Amygdala (tissue), 56 donors: ENCODE data around the gene RASSF5.
A peak's percentile ranks its signal among the peaks of the same experiment; 100 is the strongest.
"Not testable (repeated sequence)": the region's sequence is repeated elsewhere in the genome, so short reads cannot be mapped to it uniquely, and the experiment has no call there.

ENCODE experiments used
- DNase-seq, 56 donors: peaks; one replicate each; lab custom pipeline; 2025; lab: John Stamatoyannopoulos, UW

Gene RASSF5

DNA sequence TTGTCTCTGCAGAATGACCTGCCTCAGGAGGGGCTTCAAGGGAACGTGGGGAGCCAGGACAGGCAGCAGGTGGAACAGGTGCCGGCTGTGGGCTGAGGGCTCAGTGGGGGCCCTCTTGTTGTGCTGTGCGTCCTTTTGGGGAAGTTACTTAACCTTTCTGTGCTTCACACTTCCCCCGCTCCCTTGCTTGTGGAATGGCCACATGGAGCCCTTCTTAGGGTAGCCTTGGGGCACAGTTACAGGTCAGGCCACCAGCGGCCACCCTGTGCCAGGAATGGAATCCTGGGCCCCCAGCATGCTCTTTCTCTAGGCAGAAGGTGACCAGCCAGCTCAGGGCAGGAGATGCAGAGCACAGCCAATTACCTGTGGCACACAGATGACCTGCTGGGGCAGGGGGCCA, 34.4 kb upstream of the RASSF5 start:
- no peak for DNase-seq

GRCh38 chr1:206476058-206476457, 31.3 kb upstream of the RASSF5 start:
- no peak for DNase-seq

DNA sequence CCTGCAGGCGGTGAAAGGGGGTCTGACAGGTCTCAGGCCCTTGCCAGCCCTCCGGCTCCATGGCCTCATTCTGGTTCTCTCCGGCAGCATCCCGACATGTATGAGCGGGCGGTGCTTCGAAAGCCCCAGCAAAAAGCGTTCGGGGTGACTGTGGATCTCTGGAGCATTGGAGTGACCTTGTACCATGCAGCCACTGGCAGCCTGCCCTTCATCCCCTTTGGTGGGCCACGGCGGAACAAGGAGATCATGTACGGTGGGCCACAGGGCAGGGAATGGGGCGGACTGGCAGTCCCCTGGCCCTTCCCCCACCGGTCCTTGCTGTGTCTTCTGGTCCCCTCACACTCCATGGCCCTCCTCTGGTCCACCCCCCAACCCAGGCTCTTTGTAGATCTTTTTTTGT, 30.7 kb upstream of the RASSF5 start:
- DNase-seq: no peak

- DNase-seq: no peak
These were observed 30.2 kb upstream of the RASSF5 start for GRCh38 chr1:206477110-206477509.

DNA sequence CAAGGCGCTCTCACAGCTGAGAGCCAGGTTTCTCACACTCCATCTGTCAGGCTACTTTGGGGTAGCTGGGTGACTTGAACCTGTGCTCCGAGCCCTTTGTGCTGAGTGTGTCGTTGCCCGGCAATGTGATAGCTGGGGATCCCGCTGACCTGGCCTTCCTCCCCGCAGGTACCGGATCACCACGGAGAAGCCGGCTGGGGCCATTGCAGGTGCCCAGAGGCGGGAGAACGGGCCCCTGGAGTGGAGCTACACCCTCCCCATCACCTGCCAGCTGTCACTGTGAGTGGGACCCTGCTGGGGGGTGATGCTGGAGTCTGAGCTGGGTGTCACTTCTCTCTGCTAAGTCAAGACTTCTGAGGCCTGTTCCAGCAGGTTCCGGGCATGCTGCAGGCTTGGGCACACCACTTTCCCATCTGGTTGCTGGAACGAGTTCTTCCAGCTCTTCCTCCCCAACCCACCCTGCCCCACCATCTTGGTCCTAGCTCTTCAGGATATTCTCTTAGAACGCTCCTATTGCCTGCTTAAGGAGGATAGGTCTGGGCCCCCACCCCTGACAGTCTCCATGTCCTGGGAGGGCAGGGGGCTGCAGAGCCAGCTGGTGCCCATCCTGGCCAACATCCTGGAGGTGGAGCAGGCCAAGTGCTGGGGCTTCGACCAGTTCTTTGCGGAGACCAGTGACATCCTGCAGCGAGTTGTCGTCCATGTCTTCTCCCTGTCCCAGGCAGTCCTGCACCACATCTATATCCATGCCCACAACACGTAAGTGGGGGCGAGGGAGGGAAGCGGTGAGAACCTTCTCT, 29.6 kb upstream of the RASSF5 start:
- DNase-seq: no peak

DNA sequence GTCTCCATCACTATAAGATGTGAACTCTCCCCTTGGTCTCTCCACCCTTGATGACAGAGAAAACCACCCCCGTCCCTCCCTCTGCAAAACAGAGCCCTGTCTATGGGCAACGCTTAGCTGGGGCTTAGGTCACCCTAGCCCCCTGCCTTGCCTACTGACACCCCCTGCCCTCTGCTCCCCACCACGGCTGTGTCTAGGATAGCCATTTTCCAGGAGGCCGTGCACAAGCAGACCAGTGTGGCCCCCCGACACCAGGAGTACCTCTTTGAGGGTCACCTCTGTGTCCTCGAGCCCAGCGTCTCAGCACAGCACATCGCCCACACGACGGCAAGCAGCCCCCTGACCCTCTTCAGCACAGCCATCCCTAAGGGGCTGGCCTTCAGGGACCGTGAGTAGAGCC, 28.6 kb upstream of the RASSF5 start:
- DNase-seq: no peak

DNA sequence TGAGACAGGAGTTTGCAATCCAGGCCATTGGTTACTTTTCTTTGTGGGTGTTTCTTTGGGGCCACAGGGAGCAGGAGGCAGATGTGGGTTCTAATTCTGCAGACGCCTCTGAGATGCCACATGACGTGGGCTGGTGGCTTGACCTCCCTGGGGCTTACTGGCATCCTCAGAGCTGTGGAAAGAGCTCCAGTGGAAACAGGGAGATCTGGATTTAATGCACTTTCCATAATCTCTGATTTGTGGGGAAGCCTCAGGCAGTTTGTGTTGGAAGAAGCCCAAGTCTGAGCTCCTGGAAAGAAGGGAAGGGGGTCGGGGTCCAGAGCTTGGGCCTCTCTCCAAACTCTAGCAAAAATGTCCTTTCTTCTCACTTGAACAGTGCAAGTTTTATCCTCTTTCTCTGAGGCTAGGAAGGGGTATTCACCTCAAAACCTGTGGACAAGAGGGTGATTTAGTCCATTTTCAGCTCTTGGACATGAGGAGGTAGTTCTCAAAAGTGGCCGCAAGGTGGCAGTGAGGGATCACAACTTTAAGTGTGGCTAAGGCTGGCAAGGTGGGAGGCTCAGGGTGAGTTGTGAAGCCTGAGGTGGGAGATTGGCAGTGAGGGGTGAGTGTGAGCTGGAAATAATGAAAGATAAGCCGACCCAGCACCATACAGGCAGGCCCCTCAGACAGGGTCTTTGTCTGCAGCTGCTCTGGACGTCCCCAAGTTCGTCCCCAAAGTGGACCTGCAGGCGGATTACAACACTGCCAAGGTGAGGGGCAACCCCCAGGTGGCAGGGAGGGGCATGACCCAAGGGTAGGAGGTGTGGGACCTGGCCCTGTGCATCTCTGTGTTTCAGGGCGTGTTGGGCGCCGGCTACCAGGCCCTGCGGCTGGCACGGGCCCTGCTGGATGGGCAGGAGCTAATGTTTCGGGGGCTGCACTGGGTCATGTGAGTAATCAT, 27.9 kb upstream of the RASSF5 start:
- peak in 27 of 56 donors; percentile 11 to 81 (median 35) for DNase-seq

- DNase-seq: no peak
These were observed 27.1 kb upstream of the RASSF5 start for GRCh38 chr1:206480211-206480610.

- no peak for DNase-seq
These were observed 24.7 kb upstream of the RASSF5 start for GRCh38 chr1:206482611-206483010.

DNA sequence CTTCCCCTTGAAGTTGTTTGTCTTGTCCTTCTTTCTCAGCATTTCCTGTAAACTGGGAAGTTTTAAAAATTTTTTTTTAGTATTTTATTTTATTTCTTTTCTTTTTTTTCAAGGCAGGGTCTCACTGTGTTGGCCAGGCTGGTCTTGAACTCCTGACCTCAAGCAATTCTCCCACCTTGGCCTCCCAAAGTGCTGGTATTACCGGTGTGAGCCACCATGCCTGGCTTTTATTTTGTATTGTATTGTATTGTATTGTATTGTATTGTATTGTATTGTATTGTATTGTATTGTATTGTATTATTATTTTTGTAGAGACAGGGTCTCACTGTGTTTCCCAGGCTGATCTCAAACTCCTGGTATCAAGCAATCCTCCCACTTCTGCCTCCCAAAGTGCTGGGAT, 23.5 kb upstream of the RASSF5 start:
- DNase-seq: not testable (repeated sequence)

- DNase-seq: no peak
These were observed 22.4 kb upstream of the RASSF5 start for GRCh38 chr1:206484901-206485300.

DNA sequence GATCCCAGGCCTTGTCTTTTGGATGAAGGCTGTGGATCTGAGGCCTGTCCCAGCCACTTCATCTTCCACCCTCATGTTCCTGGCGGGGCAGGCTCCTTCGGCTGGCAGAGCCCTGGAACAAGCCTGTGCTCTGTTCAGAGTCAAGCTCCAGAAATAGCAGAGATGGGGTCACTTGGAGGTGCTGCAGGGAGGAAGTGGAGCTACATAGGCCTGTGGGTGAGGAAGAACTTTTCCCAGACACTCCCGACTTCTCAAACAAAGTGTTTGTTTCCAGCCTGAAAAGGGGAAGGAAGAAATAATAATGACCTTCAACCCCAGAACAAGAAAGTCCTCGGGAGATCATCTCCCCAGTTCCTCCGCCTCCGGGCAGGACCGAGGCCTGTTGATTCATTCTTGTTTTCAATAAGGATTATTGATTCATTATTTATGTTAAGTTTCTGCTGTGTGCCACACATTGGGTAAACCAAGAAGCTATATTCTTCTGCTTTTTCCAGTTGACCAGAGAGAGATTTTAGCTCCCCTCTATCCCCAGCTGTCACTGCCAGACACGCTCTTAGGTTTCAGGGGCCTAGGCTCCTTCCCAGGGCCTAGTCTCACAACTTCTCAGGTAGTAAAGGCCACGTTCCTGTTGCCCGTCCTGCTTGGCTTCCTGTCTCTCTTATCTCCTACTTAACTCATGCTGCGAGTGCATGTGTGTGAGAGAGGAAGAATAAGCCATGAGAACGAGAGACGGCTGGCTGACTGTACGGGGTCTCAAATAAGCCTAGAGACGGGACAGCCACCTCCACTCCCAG, 20.1 kb upstream of the RASSF5 start:
- DNase-seq: no peak

DNA sequence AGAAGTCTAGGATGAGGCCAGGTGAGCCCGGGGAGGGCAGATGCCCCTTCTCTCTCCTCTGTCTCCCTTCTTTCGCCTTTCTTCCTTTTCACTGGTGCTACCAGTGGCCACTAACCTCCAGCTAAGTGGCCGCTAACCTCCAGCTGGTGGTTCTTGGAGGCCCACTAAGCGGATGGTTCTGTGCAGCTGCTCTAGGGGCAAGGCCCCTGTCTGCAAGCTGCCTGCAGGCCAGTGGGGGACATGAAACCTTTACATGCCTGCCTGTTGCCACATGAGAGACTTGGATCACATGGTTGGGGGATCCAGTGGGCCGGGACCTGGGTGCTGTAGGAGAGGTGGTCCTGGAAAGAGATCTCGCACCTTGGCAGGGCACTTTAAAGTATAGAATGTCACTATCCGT, 19.4 kb upstream of the RASSF5 start:
- no peak for DNase-seq

- no peak for DNase-seq
These were observed 18.9 kb upstream of the RASSF5 start for GRCh38 chr1:206488466-206488865.

- peak in 40 of 56 donors; percentile 8 to 71 (median 40) for DNase-seq
These were observed 17.2 kb upstream of the RASSF5 start for GRCh38 chr1:206489980-206490770.

GRCh38 chr1:206490771-206491405, 16.4 kb upstream of the RASSF5 start:
- DNase-seq: no peak

- no peak for DNase-seq
These were observed 15.7 kb upstream of the RASSF5 start for GRCh38 chr1:206491616-206492015.

DNA sequence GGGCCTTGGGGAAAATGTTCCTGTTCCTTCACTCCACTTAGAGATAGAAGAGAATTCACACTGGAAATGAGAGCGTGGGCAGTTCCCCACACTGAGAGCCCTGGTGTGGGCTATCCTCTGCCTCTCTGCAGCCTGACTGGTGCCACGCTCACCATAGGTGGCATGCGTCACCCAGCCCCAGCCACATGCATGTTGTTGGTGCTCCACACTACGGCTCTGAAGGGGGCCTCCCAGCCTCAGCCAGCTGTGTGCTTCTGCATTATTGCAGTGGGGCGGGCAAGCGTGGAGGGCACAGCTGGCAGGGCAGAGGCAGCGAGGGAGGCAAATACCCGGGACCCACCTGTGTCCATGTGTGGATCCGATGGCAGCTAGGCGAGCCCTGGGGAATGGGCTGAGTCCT, 14.7 kb upstream of the RASSF5 start:
- DNase-seq: no peak

- DNase-seq: no peak
These were observed 14.1 kb upstream of the RASSF5 start for GRCh38 chr1:206493279-206493678.
